Measurements from ENCODE around the gene SPG7.

SPG7 gene

DNA sequence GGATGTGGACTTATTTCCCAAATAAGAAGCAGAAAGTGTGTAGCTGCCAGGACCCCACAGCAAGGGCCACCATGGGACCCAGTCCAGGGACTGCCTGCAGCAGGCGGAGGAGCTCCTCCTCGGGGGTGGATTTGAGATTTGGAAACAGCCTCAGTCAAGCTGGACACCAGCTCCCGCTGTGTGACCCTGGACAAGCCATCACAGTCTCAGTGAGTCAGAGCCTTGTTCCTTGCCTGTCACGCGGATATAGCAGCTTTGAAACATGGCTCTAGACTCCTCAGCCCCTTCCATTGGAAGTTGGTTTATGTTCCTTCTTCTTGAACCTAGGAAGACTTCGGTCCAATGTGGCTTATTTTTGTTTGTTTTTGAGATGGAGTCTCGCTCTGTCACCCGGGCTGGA, 92.8 kb downstream of the SPG7 start:
- DNase-seq (ENCODE audit: low spot score): no peak

DNA sequence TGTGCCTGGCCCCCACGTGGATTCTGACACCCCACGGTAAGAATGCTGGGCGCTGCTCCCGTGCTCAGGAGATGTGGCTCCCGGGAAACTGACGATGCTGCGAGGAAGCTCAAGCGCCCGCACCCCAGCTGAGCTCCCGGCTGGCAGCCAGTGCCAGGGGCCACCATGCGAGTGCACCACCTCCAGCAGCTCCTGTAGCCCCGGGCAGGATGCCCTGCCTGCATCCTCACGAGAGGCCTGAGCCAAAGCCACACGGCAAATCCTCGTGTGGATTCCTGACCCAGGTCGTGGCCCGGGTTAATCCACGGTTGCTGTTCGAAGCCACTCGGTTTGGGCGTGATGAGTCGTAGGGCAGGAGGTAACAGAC, 93.7 kb downstream of the SPG7 start:
- DNase-seq (ENCODE audit: low spot score): no peak

DNA sequence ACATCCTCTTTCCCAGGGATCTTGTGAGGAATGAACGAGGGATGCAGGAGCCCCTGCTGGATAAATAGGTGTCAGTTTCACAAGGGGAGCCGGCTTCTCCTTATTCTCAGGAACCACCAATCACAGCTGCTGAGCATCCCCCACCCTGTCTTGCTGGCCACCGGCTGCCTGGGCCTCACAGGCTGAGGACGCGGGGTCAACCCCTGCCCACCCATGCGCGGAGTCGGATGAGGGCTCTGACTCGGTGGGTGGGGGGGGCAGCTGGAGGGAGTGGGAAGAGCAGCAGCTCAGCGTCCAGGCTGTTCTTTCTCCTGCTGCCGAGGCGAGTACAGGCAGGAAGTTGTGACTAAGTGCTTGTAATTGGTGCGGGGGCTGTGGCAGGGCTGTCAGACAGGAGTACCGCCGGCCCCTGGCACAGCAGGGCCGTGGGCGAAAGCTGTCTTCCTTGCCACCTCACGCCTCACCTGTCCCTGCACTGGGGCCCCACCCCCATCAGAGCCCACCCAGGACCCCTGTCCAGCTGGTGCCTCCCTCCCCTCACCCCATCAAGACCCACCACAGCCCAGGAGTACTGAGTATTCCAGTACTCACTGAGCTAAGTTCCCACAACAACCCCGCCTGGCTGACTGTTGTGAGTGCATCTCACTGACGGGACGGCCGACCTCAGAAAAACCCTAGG, 94.2 kb downstream of the SPG7 start:
- DNase-seq (ENCODE audit: low spot score): no peak

DNA sequence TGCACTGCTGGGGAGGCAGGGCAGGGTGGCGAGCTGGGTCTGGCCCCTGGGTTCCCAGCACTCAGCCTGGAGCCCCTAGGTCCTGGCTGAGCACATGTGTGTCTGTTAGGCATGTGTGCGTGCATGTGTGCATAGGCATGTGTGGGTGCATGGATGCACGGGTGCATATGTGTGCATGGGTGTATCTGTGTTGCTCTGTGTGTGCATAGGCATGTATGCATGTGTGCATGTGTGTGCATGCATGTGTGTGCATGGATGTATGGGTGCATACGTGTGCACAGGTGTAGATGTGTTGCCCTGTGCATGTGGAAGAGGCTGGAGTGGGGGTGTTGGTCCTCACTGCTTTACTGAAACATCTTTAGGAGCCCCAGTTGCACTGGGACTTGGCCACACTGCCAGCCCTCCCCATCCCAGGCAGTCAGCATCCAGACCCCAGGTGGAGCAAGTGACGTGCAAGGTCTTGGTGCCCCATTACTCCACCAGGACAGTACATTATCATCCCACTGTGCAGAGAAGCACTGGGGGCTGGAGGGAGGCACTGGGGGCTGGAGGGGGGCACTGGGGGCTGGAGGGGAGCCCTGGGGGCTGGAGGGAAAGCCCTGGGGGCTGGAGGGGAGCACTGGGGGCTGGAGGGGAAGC, 94.9 kb downstream of the SPG7 start:
- no peak for DNase-seq (ENCODE audit: low spot score)

DNA sequence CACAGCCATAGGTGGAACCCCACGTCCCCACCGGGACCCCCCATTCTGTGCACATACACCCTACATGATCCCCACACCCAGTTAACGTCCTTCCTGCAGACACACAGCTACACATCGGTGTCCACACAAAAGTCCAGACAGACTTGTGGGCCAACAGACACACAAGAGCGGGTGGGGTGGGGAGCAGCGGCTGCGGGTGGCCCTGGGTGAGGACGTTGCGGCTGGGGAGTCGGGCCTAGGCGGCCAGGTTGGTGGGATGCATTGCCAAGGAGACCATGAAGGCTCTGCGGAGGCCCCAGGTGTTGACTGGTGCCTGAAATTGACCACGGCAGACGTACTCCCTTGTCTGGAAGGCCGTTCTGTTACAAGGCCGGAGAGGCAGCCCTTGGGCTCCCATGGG, 96.6 kb downstream of the SPG7 start:
- DNase-seq (ENCODE audit: low spot score): no peak

DNA sequence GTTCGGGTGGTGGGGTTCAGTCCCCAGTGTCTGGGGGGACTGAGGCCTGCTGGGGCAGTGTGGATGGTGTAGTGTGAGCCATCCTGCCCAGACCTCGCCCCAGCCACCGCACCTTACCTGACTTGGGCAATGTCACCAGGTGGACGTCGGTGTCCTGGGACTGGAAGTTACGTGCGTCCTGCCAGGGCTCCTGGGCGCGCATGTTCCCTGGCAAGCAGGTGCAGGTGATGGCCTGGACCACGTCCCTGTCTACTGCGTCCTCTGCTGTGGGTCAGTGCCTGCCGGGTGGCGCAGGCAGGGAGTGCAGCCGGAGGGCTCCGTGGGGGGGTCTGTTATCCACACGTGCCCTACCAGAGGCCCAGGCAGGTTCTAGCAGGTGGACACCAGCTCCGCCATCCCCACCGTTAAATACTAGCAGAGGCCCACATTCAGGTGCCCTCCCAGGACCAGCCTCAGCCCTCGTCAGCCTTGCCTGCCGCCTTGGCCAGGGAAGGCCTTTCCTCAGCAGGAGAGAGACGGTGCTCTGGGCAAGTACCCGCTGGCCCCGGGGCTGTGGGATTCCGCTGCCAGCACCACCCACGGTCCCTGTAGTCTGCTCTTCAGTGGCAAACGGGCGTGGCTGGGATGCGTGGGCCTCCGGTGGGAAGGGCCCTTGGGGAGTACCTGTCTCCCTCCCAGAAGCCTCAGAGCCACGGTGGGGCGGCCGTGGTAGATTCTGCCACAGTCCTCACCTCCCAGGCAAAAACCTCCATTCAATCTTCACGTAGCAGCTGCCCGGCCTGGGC, 97.2 kb downstream of the SPG7 start:
- DNase-seq (ENCODE audit: low spot score): no peak

DNA sequence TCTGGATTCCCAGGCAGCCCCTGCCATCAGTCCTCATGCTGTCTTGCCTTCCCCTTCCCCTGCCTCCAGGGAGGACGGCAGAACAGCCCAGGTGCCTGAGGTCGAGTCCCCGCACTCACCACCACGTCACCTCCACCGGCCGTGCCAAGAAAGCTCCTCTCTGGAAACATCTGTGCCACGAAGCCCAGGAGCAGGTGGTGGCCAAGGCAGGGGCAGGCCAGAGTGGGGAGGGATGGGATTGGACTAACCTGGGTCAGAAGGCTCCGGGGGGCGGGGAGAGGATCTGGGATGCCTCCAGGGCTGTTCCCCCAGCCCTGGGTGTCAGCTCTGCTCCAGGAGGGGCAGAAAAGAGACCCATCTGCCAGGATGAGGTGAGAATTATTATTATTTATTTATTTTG, 97.8 kb downstream of the SPG7 start:
- DNase-seq (ENCODE audit: low spot score): no peak
